SK-N-SH treated with all-trans-retinoic acid at 6 μM for 48 hours (cell line): Measurements from ENCODE around the gene RNF10.
A peak's percentile ranks its signal among the peaks of the same experiment; 100 is the strongest.

Source experiments
- ATAC-seq: fragments of 200-7000 bp; cut with Tn5 transposase; 3 replicates; pipeline ENCODE4 v1.9.1; 2020; ENCODE audit warnings: mild to moderate bottlenecking, moderate library complexity
- ARNTL ChIP-seq: fragments of 450-650 bp; formaldehyde crosslinking; IDR thresholded peaks from 2 replicates; pipeline ENCODE4 v1.5.0; 2020; ENCODE audit warnings: low read depth, mild to moderate bottlenecking, moderate library complexity, borderline replicate concordance
- BACH2 ChIP-seq: fragments of 250-450 bp; sonication (Bioruptor Pico); IDR thresholded peaks from 2 replicates; pipeline ENCODE4 v1.9.0; 2021; ENCODE audit warnings: mild to moderate bottlenecking, borderline replicate concordance
- ESRRG ChIP-seq: fragments of 250-450 bp; sonication (Bioruptor Pico); IDR thresholded peaks from 2 replicates; pipeline ENCODE4 v1.6.1; 2021; ENCODE audit warnings: mild to moderate bottlenecking
- GLIS3 ChIP-seq: fragments of 250-450 bp; sonication (Bioruptor Pico); IDR thresholded peaks from 2 replicates; pipeline ENCODE4 v1.5.0; 2020; ENCODE audit warnings: mild to moderate bottlenecking, moderate library complexity
- OSR1 ChIP-seq: fragments of 250-450 bp; sonication (Bioruptor Pico); IDR thresholded peaks from 2 replicates; pipeline ENCODE4 v1.8.0; 2022; ENCODE audit warnings: moderate library complexity, mild to moderate bottlenecking, inconsistent platforms
- PATZ1 ChIP-seq: fragments of 250-450 bp; sonication (Bioruptor Pico); IDR thresholded peaks from 2 replicates; pipeline ENCODE4 v1.8.0; 2020; ENCODE audit warnings: mild to moderate bottlenecking, moderate library complexity, borderline replicate concordance
- PPARA ChIP-seq: fragments of 250-450 bp; sonication (Bioruptor Pico); IDR thresholded peaks from 2 replicates; pipeline ENCODE4 v1.5.0; 2020; ENCODE audit warnings: mild to moderate bottlenecking, borderline replicate concordance
- RARB ChIP-seq: fragments of 250-450 bp; sonication (Bioruptor Pico); IDR thresholded peaks from 2 replicates; pipeline ENCODE4 v1.8.0; 2021; ENCODE audit warnings: mild to moderate bottlenecking, moderate library complexity
- SNAI2 ChIP-seq: fragments of 250-450 bp; sonication (Bioruptor Pico); IDR thresholded peaks from 2 replicates; pipeline ENCODE4 v1.5.0; 2020; ENCODE audit warnings: mild to moderate bottlenecking, moderate library complexity
- TCF4 ChIP-seq: fragments of 250-450 bp; sonication (Bioruptor Pico); IDR thresholded peaks from 2 replicates; pipeline ENCODE4 v1.8.0; 2021; ENCODE audit warnings: mild to moderate bottlenecking, moderate library complexity, borderline replicate concordance
- TOX ChIP-seq: fragments of 250-450 bp; sonication (Bioruptor Pico); IDR thresholded peaks from 2 replicates; pipeline ENCODE4 v1.8.0; 2021; ENCODE audit warnings: mild to moderate bottlenecking, moderate library complexity, borderline replicate concordance
- ZC3H10 ChIP-seq: fragments of 250-450 bp; sonication (Bioruptor Pico); IDR thresholded peaks from 2 replicates; pipeline ENCODE4 v1.5.1; 2021; ENCODE audit warnings: mild to moderate bottlenecking, moderate library complexity
- ZFP3 ChIP-seq: fragments of 250-450 bp; sonication (Bioruptor Pico); IDR thresholded peaks from 2 replicates; pipeline ENCODE4 v1.5.0; 2020; ENCODE audit warnings: mild to moderate bottlenecking, moderate library complexity
- ZFP30 ChIP-seq: fragments of 450-650 bp; formaldehyde crosslinking; IDR thresholded peaks from 2 replicates; pipeline ENCODE4 v1.5.0; 2022; ENCODE audit warnings: mild to moderate bottlenecking, moderate library complexity
- ZNF565 ChIP-seq: fragments of 450-650 bp; formaldehyde crosslinking; conservative IDR thresholded peaks from 2 replicates; pipeline ENCODE4 v1.5.0; 2020; ENCODE audit warnings: low read depth, mild to moderate bottlenecking, moderate library complexity
- ZNF70 ChIP-seq: fragments of 450-650 bp; formaldehyde crosslinking; IDR thresholded peaks from 2 replicates; pipeline ENCODE4 v1.5.0; 2020; ENCODE audit warnings: mild to moderate bottlenecking, moderate library complexity
- ZNF8 ChIP-seq: fragments of 450-650 bp; formaldehyde crosslinking; IDR thresholded peaks from 2 replicates; pipeline ENCODE4 v1.5.0; 2020; ENCODE audit warnings: mild to moderate bottlenecking, moderate library complexity
- TF ChIP-seq, protein P1 (sequence below): fragments of 250-450 bp; sonication (Bioruptor Pico); IDR thresholded peaks from 2 replicates; pipeline ENCODE4 v1.5.1; 2021; ENCODE audit warnings: mild to moderate bottlenecking, moderate library complexity
- TF ChIP-seq, protein P2 (sequence below): fragments of 250-450 bp; sonication (Bioruptor Pico); IDR thresholded peaks from 2 replicates; pipeline ENCODE4 v1.8.0; 2021; ENCODE audit warnings: low read depth, mild to moderate bottlenecking, moderate library complexity, borderline replicate concordance
- TF ChIP-seq, protein P3 (sequence below): fragments of 250-450 bp; sonication (Bioruptor Pico); IDR thresholded peaks from 2 replicates; pipeline ENCODE4 v1.5.0; 2020; ENCODE audit warnings: mild to moderate bottlenecking, moderate library complexity

RNF10 gene

GRCh38 chr12:120534703-120535655, 823 bp downstream of the RNF10 start:
- peak; percentile 62 for ATAC-seq
- TF ChIP-seq, protein P1, sequence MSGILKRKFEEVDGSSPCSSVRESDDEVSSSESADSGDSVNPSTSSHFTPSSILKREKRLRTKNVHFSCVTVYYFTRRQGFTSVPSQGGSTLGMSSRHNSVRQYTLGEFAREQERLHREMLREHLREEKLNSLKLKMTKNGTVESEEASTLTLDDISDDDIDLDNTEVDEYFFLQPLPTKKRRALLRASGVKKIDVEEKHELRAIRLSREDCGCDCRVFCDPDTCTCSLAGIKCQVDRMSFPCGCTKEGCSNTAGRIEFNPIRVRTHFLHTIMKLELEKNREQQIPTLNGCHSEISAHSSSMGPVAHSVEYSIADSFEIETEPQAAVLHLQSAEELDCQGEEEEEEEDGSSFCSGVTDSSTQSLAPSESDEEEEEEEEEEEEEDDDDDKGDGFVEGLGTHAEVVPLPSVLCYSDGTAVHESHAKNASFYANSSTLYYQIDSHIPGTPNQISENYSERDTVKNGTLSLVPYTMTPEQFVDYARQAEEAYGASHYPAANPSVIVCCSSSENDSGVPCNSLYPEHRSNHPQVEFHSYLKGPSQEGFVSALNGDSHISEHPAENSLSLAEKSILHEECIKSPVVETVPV (CRISPR knock-in tag) = no peak
- TF ChIP-seq BACH2 (CRISPR knock-in tag) = no peak
- no peak for TF ChIP-seq ZFP30 (CRISPR knock-in tag)
- TF ChIP-seq SNAI2 (CRISPR knock-in tag) = no peak
- no peak for TF ChIP-seq ZFP3
- TF ChIP-seq GLIS3 = no peak
- no peak for TF ChIP-seq ZNF70 (CRISPR knock-in tag)
- TF ChIP-seq OSR1 (CRISPR knock-in tag) = no peak
- TF ChIP-seq ESRRG (CRISPR knock-in tag) = no peak
- no peak for TF ChIP-seq ZNF8 (CRISPR knock-in tag)
- TF ChIP-seq ZNF565 (CRISPR knock-in tag) = no peak
- TF ChIP-seq RARB = no peak
- TF ChIP-seq ZC3H10 (CRISPR knock-in tag) = no peak
- no peak for TF ChIP-seq PATZ1 (CRISPR knock-in tag)
- TF ChIP-seq, protein P2, sequence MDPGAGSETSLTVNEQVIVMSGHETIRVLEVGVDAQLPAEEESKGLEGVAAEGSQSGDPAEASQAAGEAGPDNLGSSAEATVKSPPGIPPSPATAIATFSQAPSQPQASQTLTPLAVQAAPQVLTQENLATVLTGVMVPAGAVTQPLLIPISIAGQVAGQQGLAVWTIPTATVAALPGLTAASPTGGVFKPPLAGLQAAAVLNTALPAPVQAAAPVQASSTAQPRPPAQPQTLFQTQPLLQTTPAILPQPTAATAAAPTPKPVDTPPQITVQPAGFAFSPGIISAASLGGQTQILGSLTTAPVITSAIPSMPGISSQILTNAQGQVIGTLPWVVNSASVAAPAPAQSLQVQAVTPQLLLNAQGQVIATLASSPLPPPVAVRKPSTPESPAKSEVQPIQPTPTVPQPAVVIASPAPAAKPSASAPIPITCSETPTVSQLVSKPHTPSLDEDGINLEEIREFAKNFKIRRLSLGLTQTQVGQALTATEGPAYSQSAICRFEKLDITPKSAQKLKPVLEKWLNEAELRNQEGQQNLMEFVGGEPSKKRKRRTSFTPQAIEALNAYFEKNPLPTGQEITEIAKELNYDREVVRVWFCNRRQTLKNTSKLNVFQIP (CRISPR knock-in tag) = no peak
- TF ChIP-seq TCF4 (CRISPR knock-in tag) = no peak
- no peak for TF ChIP-seq ARNTL (CRISPR knock-in tag)
- TF ChIP-seq PPARA (CRISPR knock-in tag) = no peak

- no peak for ATAC-seq
- TF ChIP-seq, protein P2 (CRISPR knock-in tag) = no peak
- TF ChIP-seq PPARA (CRISPR knock-in tag) (no peak), ZNF8 (CRISPR knock-in tag) (no peak), ZNF70 (CRISPR knock-in tag) (no peak)
Observed at GRCh38 chr12:120536064-120536791, 2.1 kb downstream of the RNF10 start.

DNA sequence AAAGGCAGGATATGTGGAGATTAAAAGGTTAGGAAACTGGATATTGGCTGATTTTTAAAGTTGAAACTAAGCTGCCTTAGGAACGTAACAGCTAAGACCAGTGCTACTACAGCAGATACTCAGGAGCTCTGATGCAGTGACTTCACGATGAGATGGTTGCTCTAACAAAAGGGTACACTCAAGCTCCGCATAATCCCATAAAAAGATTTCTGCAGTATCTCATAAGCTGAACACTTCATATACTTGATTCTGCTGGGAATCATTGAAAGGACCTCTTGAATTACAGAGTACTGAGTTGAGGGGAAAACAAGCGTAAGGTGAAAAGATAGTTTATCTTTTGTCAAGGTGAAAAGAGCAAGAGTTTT, 3.7 kb downstream of the RNF10 start:
- TF ChIP-seq SNAI2 (CRISPR knock-in tag) (no peak), ZFP30 (CRISPR knock-in tag) (no peak), ZNF8 (CRISPR knock-in tag) (no peak), GLIS3 (no peak), TOX (CRISPR knock-in tag) (no peak), ZNF565 (CRISPR knock-in tag) (no peak), ZFP3 (no peak), PPARA (CRISPR knock-in tag) (no peak), ZC3H10 (CRISPR knock-in tag) (no peak), PATZ1 (CRISPR knock-in tag) (no peak), RARB (no peak)
- TF ChIP-seq, protein P3, sequence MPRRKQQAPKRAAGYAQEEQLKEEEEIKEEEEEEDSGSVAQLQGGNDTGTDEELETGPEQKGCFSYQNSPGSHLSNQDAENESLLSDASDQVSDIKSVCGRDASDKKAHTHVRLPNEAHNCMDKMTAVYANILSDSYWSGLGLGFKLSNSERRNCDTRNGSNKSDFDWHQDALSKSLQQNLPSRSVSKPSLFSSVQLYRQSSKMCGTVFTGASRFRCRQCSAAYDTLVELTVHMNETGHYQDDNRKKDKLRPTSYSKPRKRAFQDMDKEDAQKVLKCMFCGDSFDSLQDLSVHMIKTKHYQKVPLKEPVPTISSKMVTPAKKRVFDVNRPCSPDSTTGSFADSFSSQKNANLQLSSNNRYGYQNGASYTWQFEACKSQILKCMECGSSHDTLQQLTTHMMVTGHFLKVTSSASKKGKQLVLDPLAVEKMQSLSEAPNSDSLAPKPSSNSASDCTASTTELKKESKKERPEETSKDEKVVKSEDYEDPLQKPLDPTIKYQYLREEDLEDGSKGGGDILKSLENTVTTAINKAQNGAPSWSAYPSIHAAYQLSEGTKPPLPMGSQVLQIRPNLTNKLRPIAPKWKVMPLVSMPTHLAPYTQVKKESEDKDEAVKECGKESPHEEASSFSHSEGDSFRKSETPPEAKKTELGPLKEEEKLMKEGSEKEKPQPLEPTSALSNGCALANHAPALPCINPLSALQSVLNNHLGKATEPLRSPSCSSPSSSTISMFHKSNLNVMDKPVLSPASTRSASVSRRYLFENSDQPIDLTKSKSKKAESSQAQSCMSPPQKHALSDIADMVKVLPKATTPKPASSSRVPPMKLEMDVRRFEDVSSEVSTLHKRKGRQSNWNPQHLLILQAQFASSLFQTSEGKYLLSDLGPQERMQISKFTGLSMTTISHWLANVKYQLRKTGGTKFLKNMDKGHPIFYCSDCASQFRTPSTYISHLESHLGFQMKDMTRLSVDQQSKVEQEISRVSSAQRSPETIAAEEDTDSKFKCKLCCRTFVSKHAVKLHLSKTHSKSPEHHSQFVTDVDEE (CRISPR knock-in tag) = no peak
- TF ChIP-seq, protein P1 (CRISPR knock-in tag) = no peak
- ATAC-seq = no peak
